AG10803 (cell line): ENCODE data around the gene PCLO.

ENCODE experiments used
- DNase-seq: peaks from one replicate; pipeline ENCODE4 v3.0.0; 2010; ENCODE audit warnings: low read depth
- H3K4me3 ChIP-seq: 2 replicates; pipeline ENCODE4 v1.5.1; 2011; ENCODE audit warnings: mild to moderate bottlenecking, low read length, control low read depth
- CTCF ChIP-seq: conservative IDR thresholded peaks from 2 replicates; pipeline ENCODE4 v1.5.1; 2011; ENCODE audit warnings: mild to moderate bottlenecking, low read length, control low read depth, inconsistent platforms

Gene PCLO

GRCh38 chr7:82964150-82964882 lies 198.4 kb downstream of the PCLO start:
- no peak for TF ChIP-seq CTCF
- no peak for DNase-seq
- no peak overlapping the region for H3K4me3 ChIP-seq

GRCh38 chr7:82961240-82961639 lies 201.4 kb downstream of the PCLO start:
- TF ChIP-seq CTCF = no peak
- H3K4me3 ChIP-seq = no peak overlapping the region
- no peak for DNase-seq

GRCh38 chr7:82959528-82959927 lies 203.2 kb downstream of the PCLO start:
- TF ChIP-seq CTCF = no peak
- no peak for DNase-seq
- H3K4me3 ChIP-seq = no peak overlapping the region

GRCh38 chr7:82957521-82957920 lies 205.2 kb downstream of the PCLO start:
- no peak for DNase-seq
- no peak overlapping the region for H3K4me3 ChIP-seq
- TF ChIP-seq CTCF = no peak

- no peak overlapping the region for H3K4me3 ChIP-seq
- no peak for DNase-seq
- no peak for TF ChIP-seq CTCF
Measured at GRCh38 chr7:82953324-82954027, 209.2 kb downstream of the PCLO start.

GRCh38 chr7:82950436-82950835 lies 212.2 kb downstream of the PCLO start:
- no peak overlapping the region for H3K4me3 ChIP-seq
- no peak for TF ChIP-seq CTCF
- DNase-seq = no peak

- TF ChIP-seq CTCF = no peak
- H3K4me3 ChIP-seq = no peak overlapping the region
- no peak for DNase-seq
Measured at GRCh38 chr7:82945480-82945879, 217.2 kb downstream of the PCLO start.
